K562 (cell line): ENCODE results near the gene REM2. TPM values are rescaled to one million over a fixed set of nuclear protein-coding genes. Genes with fewer than 3 reads are reported as not detected.
A peak's percentile ranks its signal among the peaks of the same experiment; 100 is the strongest.

Experiments
- ARHGAP35 ChIP-seq: fragments of 450-650 bp; IDR thresholded peaks from 2 replicates; pipeline ENCODE4 v1.6.1; 2018; ENCODE audit not compliant: partially characterized antibody
- ARID1B ChIP-seq: fragments of 450-650 bp; IDR thresholded peaks from 2 replicates; pipeline ENCODE4 v1.6.1; 2016; ENCODE audit warnings: antibody characterized with exemption, mild to moderate bottlenecking, inconsistent platforms
- BCLAF1 ChIP-seq, 2 experiments: fragments of 450-650 bp in 1 of 2; IDR thresholded peaks; 2 replicates each; pipeline ENCODE4 v1.6.1; 2011 to 2017; ENCODE audit warnings: low read depth in 2 of 2, antibody characterized with exemption in 1 of 2, borderline replicate concordance in 1 of 2, low read length in 1 of 2, mild to moderate bottlenecking in 1 of 2, mixed read lengths in 1 of 2; ENCODE audit not compliant: control insufficient read depth in 1 of 2
- CBX2 ChIP-seq: fragments of 200-600 bp; sonication (generic); IDR thresholded peaks from one replicate; pipeline ENCODE4 v1.6.1; 2012; ENCODE audit warnings: mild to moderate bottlenecking, low read length, inconsistent platforms; ENCODE audit not compliant: insufficient read depth, poor library complexity, severe bottlenecking
- EP400 ChIP-seq: fragments of 450-650 bp; IDR thresholded peaks from 2 replicates; pipeline ENCODE4 v1.6.1; 2017; ENCODE audit warnings: antibody characterized with exemption, mild to moderate bottlenecking, moderate library complexity
- JUND ChIP-seq, 2 experiments: IDR thresholded peaks; 2 replicates in 1 of 2; 3 replicates in 1 of 2; pipeline ENCODE4 v1.6.1; 2011; ENCODE audit warnings: borderline replicate concordance in 2 of 2, low read depth in 2 of 2, low read length in 2 of 2, improper control_type of control experiment in 1 of 2, missing biosample characterization in 1 of 2, missing genetic modification characterization in 1 of 2, missing genetic modification reagents in 1 of 2
- KDM2B ChIP-seq: fragments of 250-450 bp; sonication (Bioruptor Pico); IDR thresholded peaks from 2 replicates; pipeline ENCODE4 v1.8.0; 2021; ENCODE audit warnings: mild to moderate bottlenecking, moderate library complexity
- MEIS2 ChIP-seq: fragments of 450-650 bp; IDR thresholded peaks from 2 replicates; pipeline ENCODE4 v1.6.1; 2014; ENCODE audit warnings: mild to moderate bottlenecking; ENCODE audit not compliant: partially characterized antibody
- MTF1 ChIP-seq: fragments of 250-450 bp; sonication (Bioruptor Pico); IDR thresholded peaks from 2 replicates; pipeline ENCODE4 v1.9.0; 2021; ENCODE audit warnings: moderate library complexity, mild to moderate bottlenecking, inconsistent platforms, borderline replicate concordance
- NR4A1 ChIP-seq, 2 experiments: fragments of 250-450 bp in 1 of 2; fragments of 450-650 bp in 1 of 2; sonication (Bioruptor Pico) in 1 of 2; IDR thresholded peaks; 2 replicates each; pipeline versions ENCODE4 v1.4.0 to v1.6.1; 2016 to 2020; ENCODE audit warnings: mild to moderate bottlenecking in 2 of 2, missing compliant biosample characterization in 1 of 2, missing genetic modification characterization in 1 of 2, moderate library complexity in 1 of 2
- PHB ChIP-seq: fragments of 250-450 bp; sonication (Bioruptor Pico); IDR thresholded peaks from 2 replicates; pipeline ENCODE4 v1.5.0; 2021
- SIRT6 ChIP-seq: IDR thresholded peaks from one replicate; pipeline ENCODE4 v1.6.1; 2012; ENCODE audit warnings: low read depth, mild to moderate bottlenecking, control low read depth, inconsistent platforms, low read length, moderate library complexity
- ZKSCAN1 ChIP-seq: fragments of 150-350 bp; IDR thresholded peaks from 2 replicates; pipeline ENCODE4 v1.6.1; 2016; ENCODE audit warnings: low read depth, low read length
- ZNF282 ChIP-seq: sonication (generic); formaldehyde crosslinking; IDR thresholded peaks from 2 replicates; pipeline ENCODE4 v1.8.1; 2023; ENCODE audit warnings: missing genetic modification reagents
- ZNF584 ChIP-seq: fragments of 200-800 bp; sonication (Bioruptor generic); IDR thresholded peaks from 2 replicates; pipeline ENCODE4 v1.6.1; 2016; ENCODE audit warnings: low read depth, mild to moderate bottlenecking, missing genetic modification characterization, missing compliant biosample characterization
- ZNF592 ChIP-seq: fragments of 450-650 bp; IDR thresholded peaks from 2 replicates; pipeline ENCODE4 v1.6.1; 2017; ENCODE audit warnings: antibody characterized with exemption, mild to moderate bottlenecking
- polyA plus RNA-seq, 8 experiments: library from polyadenylated mRNA; depleted of rRNA in 4 of 8; stranded (reverse) in 5 of 8; unstranded in 3 of 8; fragments of >200 nt; fragmentation: Nextera tagmentation in 2 of 8; fragmentation: Illumina TruSeq in 1 of 8; extraction: Ambion mirVana in 2 of 8; extraction: Trizol in 1 of 8; gene quantifications; 2 replicates each; pipeline versions ENCODE4 v1.2.1 to v1.2.3, GENCODE V29; 2011 to 2014; ENCODE audit warnings: inconsistent platforms in 1 of 8, missing spikeins in 1 of 8
- total RNA-seq, 7 experiments: library from RNA; depleted of rRNA in 6 of 7; stranded (reverse); fragments of >200 nt in 6 of 7; fragmentation: Illumina TruSeq in 2 of 7; extraction: Trizol in 2 of 7; gene quantifications; 2 replicates each; pipeline versions ENCODE4 v1.2.1 to v1.2.3, GENCODE V29; 2011 to 2021; ENCODE audit warnings: low replicate concordance in 1 of 7
- TF ChIP-seq, protein P1 (sequence below): fragments of 450-650 bp; IDR thresholded peaks from 2 replicates; pipeline ENCODE4 v1.6.1; 2016; ENCODE audit warnings: antibody characterized with exemption

The REM2 gene
- total and polyA plus RNA-seq, 9 of the 15 experiments (the other 6 are each of a cell fraction or from before 2014, with no cell fraction given) = 0.18 to 1.0 (median 0.38) TPM

DNA sequence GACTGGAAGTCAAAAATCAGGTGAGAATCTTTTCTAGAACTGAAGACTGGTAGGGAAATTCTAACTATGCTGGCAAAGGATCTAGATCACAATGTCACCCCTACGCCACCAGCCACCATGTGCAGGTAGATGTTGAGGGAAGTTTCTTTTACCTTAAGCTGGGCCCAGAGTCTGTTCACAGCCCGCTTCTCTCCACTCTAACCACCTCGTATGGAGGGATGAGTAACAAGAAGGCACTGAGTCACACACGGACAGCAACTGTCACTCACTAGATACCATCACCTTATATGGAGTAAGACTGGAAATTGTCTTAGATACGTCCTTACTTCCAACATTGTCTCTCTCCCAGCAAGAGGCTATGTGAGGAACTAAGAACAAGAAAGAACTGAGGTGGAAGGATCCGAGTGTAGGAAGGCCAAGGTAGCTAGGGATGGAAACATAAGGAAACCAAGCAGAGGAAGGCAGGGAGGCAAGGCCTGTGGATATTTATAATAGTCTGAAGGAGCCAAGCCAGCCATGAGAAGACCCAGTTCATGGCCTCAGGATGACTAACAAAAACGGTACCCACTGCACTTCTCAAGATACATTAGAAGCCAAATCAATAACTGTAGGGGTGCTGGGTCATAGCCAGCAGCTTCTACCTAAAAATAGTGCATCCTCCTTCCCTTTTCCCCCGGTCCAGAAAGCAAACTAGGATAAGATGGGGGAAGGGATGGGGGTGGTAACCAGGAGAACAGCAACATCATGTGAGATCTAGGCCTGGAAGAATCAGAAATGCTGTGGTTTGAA lies 15.5 kb downstream of the REM2 start (continued):
- TF ChIP-seq BCLAF1 (IDR thresholded peaks at IDR 0.05; ENCODE audit: borderline replicate concordance in 1 of 2, control insufficient read depth in 1 of 2, low read depth in 2 of 2, low read length in 1 of 2) (no peak), MEIS2 (peak; percentile 76), CBX2 (no peak), ZNF584 (CRISPR knock-in tag) (no peak), ARHGAP35 (no peak), ZNF592 (peak; percentile 51), MTF1 (CRISPR knock-in tag) (no peak), PHB (CRISPR knock-in tag) (no peak), ZNF282 (CRISPR knock-in tag) (no peak), ZKSCAN1 (no peak), NR4A1 (CRISPR knock-in tag; IDR thresholded peaks at IDR 0.05) (no peak), NR4A1 (tag; IDR thresholded peaks at IDR 0.05) (no peak), KDM2B (CRISPR knock-in tag) (no peak), EP400 (peak; percentile 21; the same call in 1 of the 2 replicates), ARID1B (peak; percentile 47), SIRT6 (no peak), JUND (IDR thresholded peaks at IDR 0.05; ENCODE audit: borderline replicate concordance, low read depth, low read length) (peak; percentile 73), JUND (tag; IDR thresholded peaks at IDR 0.05; ENCODE audit: borderline replicate concordance, low read depth, low read length) (peak; percentile 43; the same call in 1 of the 3 replicates)
- TF ChIP-seq, protein P1, sequence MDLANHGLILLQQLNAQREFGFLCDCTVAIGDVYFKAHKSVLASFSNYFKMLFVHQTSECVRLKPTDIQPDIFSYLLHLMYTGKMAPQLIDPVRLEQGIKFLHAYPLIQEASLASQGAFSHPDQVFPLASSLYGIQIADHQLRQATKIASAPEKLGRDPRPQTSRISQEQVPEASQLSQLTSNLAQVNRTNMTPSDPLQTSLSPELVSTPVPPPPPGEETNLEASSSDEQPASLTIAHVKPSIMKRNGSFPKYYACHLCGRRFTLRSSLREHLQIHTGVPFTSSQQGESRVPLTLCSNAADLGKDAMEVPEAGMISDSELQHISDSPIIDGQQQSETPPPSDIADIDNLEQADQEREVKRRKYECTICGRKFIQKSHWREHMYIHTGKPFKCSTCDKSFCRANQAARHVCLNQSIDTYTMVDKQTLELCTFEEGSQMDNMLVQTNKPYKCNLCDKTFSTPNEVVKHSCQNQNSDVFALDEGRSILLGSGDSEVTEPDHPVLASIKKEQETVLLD = no peak
